GDM1 (cell line): Measurements from ENCODE around the gene SREBF1.

ENCODE experiments used
- DNase-seq: peaks from one replicate; lab custom pipeline; 2025; lab: John Stamatoyannopoulos, UW

Gene SREBF1

GRCh38 chr17:17779015-17779611 lies 57.7 kb downstream of the SREBF1 start:
- no peak for DNase-seq

- no peak for DNase-seq
Measured at GRCh38 chr17:17778308-17779014, 58.3 kb downstream of the SREBF1 start.

- DNase-seq, result no peak
Measured at GRCh38 chr17:17776889-17777288, 59.9 kb downstream of the SREBF1 start.

- no peak for DNase-seq
Measured at GRCh38 chr17:17774009-17774881, 62.5 kb downstream of the SREBF1 start.

GRCh38 chr17:17772231-17772630 lies 64.6 kb downstream of the SREBF1 start:
- no peak for DNase-seq

GRCh38 chr17:17771498-17772201 lies 65.1 kb downstream of the SREBF1 start:
- DNase-seq, result no peak

- no peak for DNase-seq
Measured at GRCh38 chr17:17770632-17771044, 66.1 kb downstream of the SREBF1 start.

GRCh38 chr17:17769869-17770631 lies 66.7 kb downstream of the SREBF1 start:
- no peak for DNase-seq

- no peak for DNase-seq
Measured at GRCh38 chr17:17768424-17769088, 68.2 kb downstream of the SREBF1 start.

GRCh38 chr17:17767887-17768418 lies 68.8 kb downstream of the SREBF1 start:
- no peak for DNase-seq

GRCh38 chr17:17767154-17767869 lies 69.5 kb downstream of the SREBF1 start:
- no peak for DNase-seq

- DNase-seq, result no peak
Measured at GRCh38 chr17:17766744-17767120, 70.1 kb downstream of the SREBF1 start.

- no peak for DNase-seq
Measured at GRCh38 chr17:17766077-17766743, 70.6 kb downstream of the SREBF1 start.

GRCh38 chr17:17765359-17766076 lies 71.3 kb downstream of the SREBF1 start:
- no peak for DNase-seq

GRCh38 chr17:17763734-17764133 lies 73.1 kb downstream of the SREBF1 start:
- DNase-seq, result no peak

- no peak for DNase-seq
Measured at GRCh38 chr17:17763136-17763535, 73.7 kb downstream of the SREBF1 start.

- no peak for DNase-seq
Measured at GRCh38 chr17:17762744-17763105, 74.1 kb downstream of the SREBF1 start.
